ENCODE results near the gene RGS1.
A peak's percentile ranks its signal among the peaks of the same experiment; 100 is the strongest.

Gene RGS1

GRCh38 chr1:192584866-192585265 lies 9.3 kb downstream of the RGS1 start:
- DNase-seq, result no peak

GRCh38 chr1:192587386-192588266 lies 12.1 kb downstream of the RGS1 start:
- no peak for DNase-seq

- DNase-seq, result no peak
These were observed 13.0 kb downstream of the RGS1 start for GRCh38 chr1:192588546-192588945.

- no peak for DNase-seq
These were observed 14.2 kb downstream of the RGS1 start for GRCh38 chr1:192589813-192590212.

GRCh38 chr1:192592517-192592916 lies 16.9 kb downstream of the RGS1 start:
- no peak for DNase-seq

- DNase-seq, result peak in 1 of 3 experiments; percentile 26
These were observed 17.6 kb downstream of the RGS1 start for GRCh38 chr1:192592981-192593708.

GRCh38 chr1:192595299-192595698 lies 19.7 kb downstream of the RGS1 start:
- no peak for DNase-seq

GRCh38 chr1:192598589-192598988 lies 23.0 kb downstream of the RGS1 start:
- DNase-seq, result no peak

GRCh38 chr1:192600275-192600674 lies 24.7 kb downstream of the RGS1 start:
- DNase-seq, result no peak

GRCh38 chr1:192601143-192601542 lies 25.6 kb downstream of the RGS1 start:
- DNase-seq, result no peak

GRCh38 chr1:192601567-192601966 lies 26.0 kb downstream of the RGS1 start:
- DNase-seq, result no peak

- no peak for DNase-seq
These were observed 27.2 kb downstream of the RGS1 start for GRCh38 chr1:192602757-192603156.

- no peak for DNase-seq
These were observed 27.7 kb downstream of the RGS1 start for GRCh38 chr1:192603218-192603787.

GRCh38 chr1:192604979-192605620 lies 29.5 kb downstream of the RGS1 start:
- DNase-seq, result no peak

GRCh38 chr1:192608671-192609070 lies 33.1 kb downstream of the RGS1 start:
- DNase-seq, result no peak

GRCh38 chr1:192609110-192610079 lies 33.8 kb downstream of the RGS1 start:
- DNase-seq, result no peak

- DNase-seq, result peak in 1 of 3 experiments; percentile 63
These were observed 34.7 kb downstream of the RGS1 start for GRCh38 chr1:192610112-192610889.

- DNase-seq, result no peak
These were observed 39.5 kb downstream of the RGS1 start for GRCh38 chr1:192615055-192615454.

GRCh38 chr1:192620071-192620635 lies 44.6 kb downstream of the RGS1 start:
- DNase-seq, result peak in 1 of 3 experiments; percentile 43

- no peak for DNase-seq
These were observed 51.0 kb downstream of the RGS1 start for GRCh38 chr1:192626366-192627179.
